Cerebellar nuclear complex (tissue), 1 donor: ENCODE results near the gene TARDBP.
"Not testable (repeated sequence)": the region's sequence is repeated elsewhere in the genome, so short reads cannot be mapped to it uniquely, and the experiment has no call there.

Source experiments
- DNase-seq, 2 experiments: peaks; one replicate each; lab custom pipeline; 2025; lab: John Stamatoyannopoulos, UW

Gene TARDBP

DNA sequence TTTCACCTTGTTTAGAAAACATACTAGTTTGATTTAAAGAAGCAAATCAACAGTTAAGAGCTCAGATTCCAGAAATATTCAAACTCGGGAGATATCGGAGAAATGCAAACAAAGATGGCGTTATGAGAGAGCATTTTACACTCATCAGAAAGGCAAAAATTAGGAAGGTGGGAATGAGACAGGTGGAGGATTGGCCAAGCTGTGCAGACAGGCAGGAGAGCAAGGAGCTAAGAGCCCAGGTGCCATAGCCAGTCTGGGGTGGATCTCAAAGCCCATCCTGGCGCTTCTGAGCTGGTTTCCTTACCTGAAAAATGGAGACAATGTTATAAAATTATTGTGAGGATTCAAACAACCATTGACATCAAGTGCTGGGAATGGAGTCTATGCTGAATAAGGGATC is 19.6 kb upstream of the TARDBP start:
- DNase-seq, result no peak

DNA sequence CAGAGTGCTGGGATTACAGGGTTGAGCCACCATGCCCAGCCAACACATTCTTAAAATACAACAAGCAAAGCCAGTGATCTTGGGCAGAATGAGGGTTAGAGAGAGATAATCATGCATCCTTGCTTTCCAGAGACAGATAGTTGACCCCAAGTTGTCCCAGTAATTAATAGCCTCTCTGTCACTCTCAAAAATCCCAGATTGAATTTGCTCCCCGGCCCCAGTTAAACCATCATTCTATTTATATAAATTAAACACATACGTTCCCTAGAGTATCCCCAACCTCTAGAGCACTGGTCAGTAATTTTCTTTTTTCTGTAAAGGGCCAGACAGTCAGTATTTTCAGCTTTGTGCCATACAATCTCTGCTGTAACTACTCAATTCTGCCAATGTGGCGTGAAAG is 16.4 kb upstream of the TARDBP start:
- DNase-seq, result no peak

DNA sequence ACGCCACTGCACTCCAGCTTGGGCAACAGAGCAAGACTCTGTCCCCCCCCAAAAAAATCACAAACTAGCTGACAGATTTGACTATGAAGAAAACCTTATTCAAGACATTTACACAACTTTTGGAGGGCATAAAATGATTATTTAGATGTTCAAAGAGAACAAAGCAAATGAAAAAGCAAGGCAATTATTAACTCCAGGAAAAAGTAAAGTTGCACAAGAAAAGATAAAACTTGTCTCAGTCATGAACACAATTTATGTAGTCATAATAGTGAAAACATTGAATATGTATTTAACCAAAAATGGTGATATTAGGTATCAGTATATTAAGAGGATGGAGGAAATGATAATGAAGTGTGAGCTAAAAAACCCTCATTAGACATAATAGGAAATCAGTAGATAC is 11.9 kb upstream of the TARDBP start:
- DNase-seq, result no peak

- no peak for DNase-seq
These were observed 692 bp downstream of the TARDBP start for GRCh38 chr1:11013160-11013531.

GRCh38 chr1:11019358-11019757 is 6.9 kb downstream of the TARDBP start:
- DNase-seq, result not testable (repeated sequence)

DNA sequence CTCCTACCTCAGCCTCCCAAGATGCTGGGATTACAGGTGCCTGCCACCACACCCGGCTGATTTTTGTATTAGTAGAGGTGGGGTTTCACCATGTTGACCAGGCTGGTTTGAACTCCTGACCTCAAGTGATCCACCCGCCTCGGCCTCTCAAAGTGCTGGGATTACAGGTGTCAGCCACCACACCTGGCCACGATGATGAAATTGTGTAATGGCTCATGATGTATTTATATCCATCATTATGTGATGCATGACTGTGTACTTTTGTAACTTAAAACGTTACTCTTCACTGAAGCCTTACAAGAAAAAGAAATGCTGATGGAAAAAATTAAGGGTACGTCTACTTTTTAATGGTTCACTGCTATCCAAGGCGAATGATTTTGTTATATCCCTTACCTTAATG is 7.5 kb downstream of the TARDBP start:
- no peak for DNase-seq

GRCh38 chr1:11023201-11023600 is 10.7 kb downstream of the TARDBP start:
- no peak for DNase-seq

DNA sequence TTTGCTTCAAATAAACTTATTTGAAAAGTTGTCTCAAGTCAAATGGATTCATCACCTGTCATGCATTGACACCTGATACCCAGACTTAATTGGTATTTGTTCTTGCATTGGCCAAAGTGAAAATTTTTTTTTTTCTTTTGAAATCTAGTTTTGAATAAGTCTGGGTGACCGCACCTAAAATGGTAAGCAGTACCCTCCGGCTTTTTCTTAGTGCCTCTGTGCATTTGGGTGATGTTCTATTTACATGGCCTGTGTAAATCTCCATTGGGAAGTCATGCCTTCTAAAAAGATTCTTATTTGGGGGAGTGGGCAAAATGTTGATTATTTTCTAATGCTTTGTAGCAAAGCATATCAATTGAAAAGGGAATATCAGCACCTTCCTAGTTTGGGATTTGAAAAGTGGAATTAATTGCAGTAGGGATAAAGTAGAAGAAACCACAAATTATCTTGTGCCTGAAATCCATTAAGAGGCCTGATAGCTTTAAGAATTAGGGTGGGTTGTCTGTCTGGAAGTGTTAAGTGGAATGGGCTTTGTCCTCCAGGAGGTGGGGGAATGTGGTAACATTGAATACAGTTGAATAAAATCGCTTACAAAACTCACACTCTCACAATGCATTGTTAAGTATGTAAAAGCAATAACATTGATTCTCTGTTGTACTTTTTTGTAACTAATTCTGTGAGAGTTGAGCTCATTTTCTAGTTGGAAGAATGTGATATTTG is 11.9 kb downstream of the TARDBP start:
- DNase-seq, result no peak

DNA sequence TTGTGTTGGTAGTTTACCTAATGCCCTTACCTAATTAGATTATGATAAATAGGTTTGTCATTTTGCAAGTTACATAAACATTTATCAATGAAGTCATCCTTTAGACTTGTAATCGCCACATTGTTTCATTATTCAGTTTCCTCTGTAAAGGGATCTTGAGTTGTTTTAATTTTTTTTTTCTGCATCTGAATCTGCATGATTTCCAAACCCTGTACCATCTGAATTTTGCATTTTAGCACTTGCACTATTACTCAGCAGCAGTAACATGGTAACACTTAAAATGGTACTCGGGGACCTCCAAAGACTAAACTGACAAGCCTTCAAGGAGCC is 12.4 kb downstream of the TARDBP start:
- DNase-seq, result no peak

GRCh38 chr1:11025618-11026017 is 13.2 kb downstream of the TARDBP start:
- no peak for DNase-seq

GRCh38 chr1:11026052-11026451 is 13.6 kb downstream of the TARDBP start:
- DNase-seq, result no peak

DNA sequence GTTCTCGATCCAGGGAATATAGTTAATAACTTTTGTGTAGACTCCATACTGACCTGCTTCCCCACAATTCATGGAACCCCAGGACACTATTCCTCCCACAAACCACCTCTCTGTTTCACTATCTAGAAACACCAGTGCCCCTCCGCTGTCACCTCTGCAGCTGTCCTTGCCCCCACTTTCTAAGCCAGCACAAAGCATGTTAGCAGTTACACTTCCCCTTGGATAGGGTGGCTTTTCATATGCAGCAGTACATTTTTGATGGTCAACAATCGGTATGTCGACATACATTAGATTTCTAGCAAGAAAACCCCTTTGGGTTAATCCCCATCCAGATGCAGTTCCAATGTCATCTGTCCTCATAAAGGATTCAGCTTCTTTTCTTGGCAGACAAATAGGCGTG is 14.4 kb downstream of the TARDBP start:
- DNase-seq, result no peak

DNA sequence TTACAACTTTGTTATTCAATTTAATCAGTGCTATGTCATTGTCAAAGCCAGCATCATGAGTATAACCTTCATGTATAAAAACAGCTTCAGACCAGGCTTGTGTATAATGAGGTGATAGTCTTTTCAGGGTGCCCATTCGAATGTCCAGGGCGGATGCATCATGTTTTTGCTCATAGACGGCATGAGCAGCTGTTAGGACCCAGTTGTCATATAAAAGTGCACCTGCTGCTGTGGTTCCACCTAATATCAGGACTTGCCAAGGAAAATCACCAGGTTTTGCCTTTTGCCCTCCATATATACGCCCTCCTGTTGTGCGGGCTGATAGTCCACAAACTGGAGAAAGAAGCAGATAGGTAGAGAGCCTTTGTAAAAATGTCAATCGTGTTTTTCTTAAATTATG is 14.9 kb downstream of the TARDBP start:
- DNase-seq, result no peak

DNA sequence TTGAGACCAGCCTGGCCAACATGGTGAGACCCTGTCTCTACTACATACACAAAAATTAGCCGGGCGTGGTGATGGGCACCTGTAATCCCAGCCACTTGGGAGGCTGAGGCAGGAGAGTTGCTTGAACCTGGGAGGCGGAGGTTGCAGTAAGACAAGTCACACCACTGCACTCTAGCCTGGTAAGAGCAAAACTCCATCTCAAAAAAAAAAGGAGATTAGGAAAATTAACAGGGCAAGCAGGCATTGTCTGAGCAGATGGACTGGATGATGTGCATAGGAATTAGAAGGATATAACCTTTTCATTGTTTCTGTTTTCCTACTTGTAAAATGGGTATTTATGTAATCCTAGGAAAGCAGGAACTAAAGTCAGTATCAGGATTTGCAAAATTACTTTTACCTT is 15.6 kb downstream of the TARDBP start:
- DNase-seq, result no peak

- no peak for DNase-seq
These were observed 18.4 kb downstream of the TARDBP start for GRCh38 chr1:11030865-11031264.

GRCh38 chr1:11031624-11032262 is 19.3 kb downstream of the TARDBP start:
- DNase-seq, result no peak

- not testable (repeated sequence) for DNase-seq
These were observed 24.7 kb downstream of the TARDBP start for GRCh38 chr1:11037019-11037739.

DNA sequence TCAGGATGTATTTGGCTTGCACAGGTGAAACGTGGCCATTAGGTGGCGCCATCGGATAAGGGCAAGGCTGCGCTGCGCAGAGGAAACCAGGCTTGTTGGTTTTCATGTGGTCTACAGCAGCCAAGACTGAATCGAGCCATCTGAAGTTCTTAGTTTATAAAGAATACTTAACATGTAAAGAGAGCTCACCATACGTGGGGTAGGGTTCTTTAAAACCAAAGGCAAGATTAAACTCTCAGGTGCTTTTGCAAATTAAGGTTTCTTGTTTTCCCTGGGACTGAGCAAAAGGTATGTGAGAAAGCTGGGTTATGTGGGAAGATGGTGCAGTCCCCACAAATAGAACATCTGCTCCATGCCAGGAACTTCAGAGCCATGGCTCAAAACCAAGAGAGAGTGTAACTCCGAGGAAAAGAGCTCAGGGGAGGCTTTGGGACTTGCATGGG is 25.3 kb downstream of the TARDBP start:
- DNase-seq, result peak; percentile 8 to 64

DNA sequence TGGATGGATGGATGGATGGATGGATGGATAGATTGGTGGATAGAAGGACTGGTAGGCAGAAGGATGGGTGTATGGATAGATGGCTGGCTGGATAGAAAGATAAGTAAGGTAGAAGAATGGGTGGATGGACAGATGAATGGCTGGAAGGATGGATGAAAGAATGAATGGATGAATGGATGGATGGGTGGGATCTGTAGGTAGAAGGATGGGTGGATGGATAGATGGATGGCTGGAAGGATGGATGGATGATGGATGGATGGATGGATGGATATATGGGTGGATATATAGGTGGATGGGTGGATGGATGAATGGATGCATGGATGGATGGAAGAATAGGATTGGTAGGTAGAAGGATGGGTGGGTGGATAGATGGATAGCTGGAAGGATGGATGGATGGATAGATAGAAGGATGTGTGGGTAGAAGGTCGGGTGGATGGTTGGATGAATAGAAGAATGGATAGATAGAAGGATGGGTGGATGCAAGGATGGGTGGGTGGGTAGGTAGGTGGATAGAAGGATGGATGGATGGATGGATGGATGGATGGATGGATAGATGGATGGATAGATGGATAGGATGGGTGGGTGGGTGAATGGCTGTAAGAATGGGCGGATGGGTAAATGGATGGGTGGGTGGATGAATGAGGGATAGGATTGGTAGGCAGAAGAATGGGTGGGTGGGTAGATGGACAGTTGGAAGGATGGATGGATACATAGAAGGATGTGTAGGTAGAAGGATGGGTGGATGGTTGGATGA is 27.1 kb downstream of the TARDBP start:
- DNase-seq, result no peak

GRCh38 chr1:11040105-11040429 is 27.6 kb downstream of the TARDBP start:
- DNase-seq, result not testable (repeated sequence)

- no peak for DNase-seq
These were observed 28.6 kb downstream of the TARDBP start for GRCh38 chr1:11041048-11041447.

GRCh38 chr1:11042065-11042464 is 29.6 kb downstream of the TARDBP start:
- DNase-seq, result no peak
